Mesodermal cell (in vitro differentiated cells): ENCODE measurements around the gene CCND3.

ENCODE experiments used
- H3K27ac ChIP-seq: 2 replicates; pipeline ENCODE4 v1.7.0; 2013; ENCODE audit warnings: mild to moderate bottlenecking, low read depth, low read length, moderate library complexity; ENCODE audit not compliant: severe bottlenecking
- H3K36me3 ChIP-seq: 2 replicates; pipeline ENCODE4 v1.7.1; 2013; ENCODE audit warnings: mild to moderate bottlenecking, low read length, moderate library complexity; ENCODE audit not compliant: control insufficient read depth, insufficient read depth
- H3K4me1 ChIP-seq: one replicate; pipeline ENCODE4 v1.7.1; 2013; ENCODE audit warnings: mild to moderate bottlenecking, low read length; ENCODE audit not compliant: insufficient read depth, control insufficient read depth, poor library complexity, severe bottlenecking
- H3K4me3 ChIP-seq: 2 replicates; pipeline ENCODE4 v1.7.0; 2013; ENCODE audit warnings: low read length, control low read depth, mild to moderate bottlenecking; ENCODE audit not compliant: insufficient read depth, poor library complexity, severe bottlenecking; ENCODE audit errors: extremely low read depth
- H3K9me3 ChIP-seq: 2 replicates; pipeline ENCODE4 v1.7.1; 2013; ENCODE audit warnings: mild to moderate bottlenecking, low read length, moderate library complexity; ENCODE audit not compliant: control insufficient read depth
- WGBS, 2 experiments: methylation state at CpG; one replicate each; pipeline ENCODE4 v1.1.5; 2013; ENCODE audit warnings: missing lambda C conversion rate in 2 of 2; ENCODE audit not compliant: insufficient coverage in 2 of 2; 5-methylcytosine and 5-hydroxymethylcytosine counted together

CCND3 gene

DNA sequence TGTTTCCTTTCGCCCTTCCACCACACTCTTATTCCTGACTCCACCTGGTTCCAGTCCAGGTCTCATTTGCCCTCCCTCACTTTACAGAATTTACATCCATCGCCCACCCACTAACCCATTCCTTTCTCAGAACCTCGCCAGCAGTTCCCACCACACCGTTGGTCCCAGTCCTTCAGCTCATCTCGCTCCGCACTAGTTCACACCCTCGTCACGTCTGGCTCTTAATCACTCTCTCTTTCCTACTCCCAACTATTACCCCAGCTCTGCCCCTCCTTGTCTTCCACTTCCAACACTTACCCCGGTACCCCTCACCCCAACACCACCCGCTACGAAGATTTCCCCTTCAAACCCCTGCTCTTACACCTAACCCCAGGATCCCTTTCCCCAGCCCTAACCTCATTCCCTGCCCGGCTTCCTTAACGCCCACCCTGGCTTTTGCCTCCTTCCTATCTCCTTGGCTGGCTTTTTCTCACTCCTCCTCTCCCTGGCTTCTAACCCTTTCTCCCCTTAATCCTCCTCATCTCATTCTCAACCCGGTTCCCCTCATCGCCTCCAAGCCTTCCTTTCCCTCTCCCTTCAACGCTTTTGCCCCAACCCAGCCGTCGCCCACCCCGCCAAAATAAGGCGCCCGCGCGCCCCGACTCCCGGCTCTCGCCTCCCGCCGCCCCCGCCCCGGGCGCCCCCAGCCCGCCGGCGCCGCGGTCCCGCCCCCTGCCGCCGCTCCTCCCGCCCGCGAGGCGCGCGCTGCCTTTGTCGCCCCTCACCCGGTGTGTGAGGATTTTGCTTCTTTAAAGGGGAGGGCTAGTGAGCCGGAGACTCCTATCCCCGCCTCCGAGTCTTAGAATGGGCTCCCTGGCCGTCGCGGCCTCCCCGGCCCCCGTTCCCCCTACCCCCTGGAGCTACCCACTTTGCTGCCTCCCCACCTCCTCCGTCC lies 47.0 kb downstream of the CCND3 start:
- WGBS, 2 experiments = 1 to 2% methylated on average over 14 to 33 of the region's 56 CpGs
- H3K9me3 ChIP-seq = no peaks in the 10 kb centered on the region
- peaks cover 5% of the 10 kb centered on the region for H3K4me1 ChIP-seq
- H3K27ac ChIP-seq = peak overlapping the region; percentile 58
- no peaks in the 10 kb centered on the region for H3K36me3 ChIP-seq
- H3K4me3 ChIP-seq = peak overlapping the region; percentile 59

DNA sequence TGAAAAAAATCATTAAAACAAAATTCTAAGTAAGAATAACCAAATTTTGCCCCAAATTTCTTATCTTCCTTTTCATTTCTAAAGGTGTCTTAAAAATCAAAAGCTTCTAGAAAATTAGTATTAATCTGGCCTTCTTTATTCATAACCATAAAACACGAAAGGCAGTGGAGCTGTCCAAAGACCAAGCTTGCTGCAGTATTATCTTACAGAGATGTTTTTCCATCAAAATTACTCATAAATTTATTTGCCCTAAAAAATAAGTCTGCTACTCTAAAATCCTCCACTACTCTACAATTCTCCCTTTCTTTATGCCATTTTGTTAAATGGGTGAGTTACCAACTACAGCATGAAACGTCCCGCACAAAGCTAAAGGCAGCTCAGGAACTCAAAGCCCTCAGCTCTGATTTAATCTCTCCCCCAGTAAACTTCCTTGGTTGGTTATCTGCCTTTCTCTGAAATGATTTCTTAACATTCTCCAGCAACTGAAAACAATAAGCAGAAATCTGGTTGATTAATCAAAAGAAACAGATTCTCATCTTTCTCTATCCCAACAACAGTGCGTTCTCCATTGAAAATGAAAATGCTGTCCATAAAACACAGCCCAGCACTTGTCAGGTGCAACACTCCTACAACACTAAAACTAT lies 48.6 kb downstream of the CCND3 start:
- H3K36me3 ChIP-seq = no peaks in the 10 kb centered on the region
- WGBS, 2 experiments = 58 to 71% methylated on average over 2 to 3 of the region's 4 CpGs
- H3K4me3 ChIP-seq = no peak overlapping the region
- no peak overlapping the region for H3K27ac ChIP-seq
- H3K9me3 ChIP-seq = no peaks in the 10 kb centered on the region
- H3K4me1 ChIP-seq = peaks cover 5% of the 10 kb centered on the region

DNA sequence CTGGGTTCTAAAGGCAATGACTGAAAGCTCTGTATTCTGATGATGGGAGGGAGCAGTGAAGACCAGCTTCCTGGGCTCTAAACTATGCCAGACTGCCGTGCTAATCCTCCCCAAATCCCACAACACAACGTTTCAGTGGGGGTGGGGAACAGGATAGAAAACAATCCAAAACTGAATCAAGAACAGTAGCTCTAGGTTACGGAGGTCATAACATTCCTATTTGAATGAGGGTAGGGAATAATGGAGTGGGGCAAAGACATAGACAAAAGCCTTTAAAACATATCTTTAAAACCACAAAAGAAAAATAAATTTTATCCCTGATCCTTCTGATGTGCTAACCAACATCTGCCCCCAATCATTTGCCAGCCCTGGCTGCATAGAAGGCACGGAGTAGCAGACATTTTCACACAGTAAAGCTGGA lies 54.3 kb downstream of the CCND3 start:
- Histone ChIP-seq H3K27ac (no peak overlapping the region), H3K4me1 (peaks cover 10% of the 10 kb centered on the region), H3K4me3 (no peak overlapping the region), H3K9me3 (no peaks in the 10 kb centered on the region), H3K36me3 (no peaks in the 10 kb centered on the region)
- no CpG with 5 or more reads among the region's 4 CpGs for WGBS, 2 experiments

DNA sequence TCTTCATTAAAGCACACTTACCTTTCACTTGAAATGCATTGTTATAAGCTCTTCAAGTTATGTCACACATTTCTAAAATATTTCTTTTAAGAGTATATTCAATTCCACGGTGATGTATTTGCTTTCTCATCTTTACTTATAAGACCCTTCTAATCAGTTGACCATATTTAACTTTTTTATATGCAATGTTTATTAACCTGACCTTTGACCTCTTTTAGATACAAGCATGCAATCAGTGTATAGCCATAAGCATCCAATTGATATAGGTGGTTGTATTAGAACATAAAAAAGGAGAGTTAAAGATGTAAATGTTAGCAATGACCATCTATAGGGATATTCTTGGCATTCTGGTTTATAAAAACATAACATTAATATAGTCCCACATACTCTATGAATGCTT lies 55.7 kb downstream of the CCND3 start:
- H3K4me3 ChIP-seq = no peak overlapping the region
- WGBS, 2 experiments = no CpG with 5 or more reads among the region's 1 CpG
- H3K27ac ChIP-seq = no peak overlapping the region
- no peaks in the 10 kb centered on the region for H3K9me3 ChIP-seq
- peaks cover 10% of the 10 kb centered on the region for H3K4me1 ChIP-seq
- H3K36me3 ChIP-seq = no peaks in the 10 kb centered on the region

DNA sequence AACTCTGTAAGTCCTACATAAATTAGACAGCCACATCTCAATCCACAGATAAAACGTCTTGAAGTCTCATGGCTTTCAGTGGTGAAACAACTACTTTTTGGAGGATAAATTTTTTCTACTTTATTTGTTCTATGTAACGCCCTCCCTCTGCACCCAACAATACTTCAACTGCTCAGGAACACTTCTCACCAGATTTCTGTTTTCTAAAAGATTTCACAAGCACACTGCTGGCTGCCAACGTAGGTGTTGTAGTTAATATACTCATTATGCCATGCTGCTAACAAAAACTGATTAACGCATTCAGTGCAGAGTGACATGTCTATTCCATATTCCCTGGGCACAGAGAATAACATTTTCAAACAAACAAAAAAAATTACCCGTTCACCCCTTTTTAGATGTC lies 56.7 kb downstream of the CCND3 start:
- H3K4me1 ChIP-seq = peaks cover 10% of the 10 kb centered on the region
- 90 to 100% methylated on average over 1 to 2 of the region's 5 CpGs for WGBS, 2 experiments

More for the DNA sequence above, 56.7 kb downstream of the CCND3 start:
- Histone ChIP-seq H3K36me3 (no peaks in the 10 kb centered on the region), H3K9me3 (no peaks in the 10 kb centered on the region), H3K4me3 (no peak overlapping the region), H3K27ac (no peak overlapping the region)
